Stomach (tissue), 4 donors: Measurements from ENCODE around the gene CACNA1E.

Source experiments
- EP300 ChIP-seq: sonication (generic); formaldehyde crosslinking; IDR thresholded peaks from one replicate; pipeline ENCODE4 v1.6.1; 2017; ENCODE audit warnings: antibody characterized with exemption
- POLR2A ChIP-seq, 4 donors: fragments of 450-650 bp; IDR thresholded peaks; one replicate each; pipeline ENCODE4 v1.6.1; 2016; ENCODE audit warnings: antibody characterized with exemption in 4 of 4, control low read depth in 2 of 4, mild to moderate bottlenecking in 1 of 4, moderate library complexity in 1 of 4
- POLR2AphosphoS5 ChIP-seq, 3 donors: sonication (generic); formaldehyde crosslinking; IDR thresholded peaks; one replicate each; pipeline ENCODE4 v1.6.1; 2016; ENCODE audit warnings: antibody characterized with exemption in 3 of 3
- TF ChIP-seq, protein P1 (sequence below), 7 experiments: fragments of 450-650 bp in 4 of 7; fragments of 200-600 bp in 3 of 7; sonication (generic) in 3 of 7; IDR thresholded peaks; one replicate each; pipeline ENCODE4 v1.5.1; 2016 to 2019; ENCODE audit warnings: antibody characterized with exemption in 7 of 7, control low read depth in 2 of 7, mild to moderate bottlenecking in 1 of 7

GRCh38 chr1:181595234-181595633, 111.9 kb downstream of the CACNA1E start:
- TF ChIP-seq, protein P1, sequence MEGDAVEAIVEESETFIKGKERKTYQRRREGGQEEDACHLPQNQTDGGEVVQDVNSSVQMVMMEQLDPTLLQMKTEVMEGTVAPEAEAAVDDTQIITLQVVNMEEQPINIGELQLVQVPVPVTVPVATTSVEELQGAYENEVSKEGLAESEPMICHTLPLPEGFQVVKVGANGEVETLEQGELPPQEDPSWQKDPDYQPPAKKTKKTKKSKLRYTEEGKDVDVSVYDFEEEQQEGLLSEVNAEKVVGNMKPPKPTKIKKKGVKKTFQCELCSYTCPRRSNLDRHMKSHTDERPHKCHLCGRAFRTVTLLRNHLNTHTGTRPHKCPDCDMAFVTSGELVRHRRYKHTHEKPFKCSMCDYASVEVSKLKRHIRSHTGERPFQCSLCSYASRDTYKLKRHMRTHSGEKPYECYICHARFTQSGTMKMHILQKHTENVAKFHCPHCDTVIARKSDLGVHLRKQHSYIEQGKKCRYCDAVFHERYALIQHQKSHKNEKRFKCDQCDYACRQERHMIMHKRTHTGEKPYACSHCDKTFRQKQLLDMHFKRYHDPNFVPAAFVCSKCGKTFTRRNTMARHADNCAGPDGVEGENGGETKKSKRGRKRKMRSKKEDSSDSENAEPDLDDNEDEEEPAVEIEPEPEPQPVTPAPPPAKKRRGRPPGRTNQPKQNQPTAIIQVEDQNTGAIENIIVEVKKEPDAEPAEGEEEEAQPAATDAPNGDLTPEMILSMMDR (IDR thresholded peaks at IDR 0.05) = no peak
- TF ChIP-seq EP300 (no peak), POLR2AphosphoS5 (IDR thresholded peaks at IDR 0.05) (no peak), POLR2A (IDR thresholded peaks at IDR 0.05) (no peak)
